Stimulated activated CD4-positive, alpha-beta T cell treated with anti-CD3 and anti-CD28 coated beads, Interleukin-15, amount 100 ng/mL, for 48 hours (primary cell): Measurements from ENCODE around the gene WIPF2.

ENCODE experiments used
- DNase-seq, 2 donors: peaks; one replicate each; pipeline ENCODE4 v3.0.0-alpha.2; 2020; ENCODE audit warnings: low read depth in 2 of 2

The WIPF2 gene

DNA sequence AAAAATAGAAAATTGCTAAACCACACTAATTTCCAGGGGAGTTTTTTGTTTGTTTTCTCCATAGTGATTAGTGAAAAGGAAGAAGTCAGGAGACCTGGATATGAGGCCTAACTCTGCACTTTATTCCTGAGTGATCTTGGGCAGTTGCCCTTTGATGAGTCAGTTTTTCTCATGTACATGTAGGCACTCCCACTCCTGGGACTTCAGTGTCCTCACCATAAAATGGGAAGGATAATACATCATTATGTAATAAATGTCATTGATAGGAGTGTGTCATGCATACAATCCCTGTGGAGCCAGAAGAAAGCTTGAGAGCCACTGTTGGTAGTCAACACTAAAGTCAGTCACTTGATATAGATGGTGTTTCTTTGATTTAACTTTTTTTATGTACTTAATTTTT is 32.5 kb downstream of the WIPF2 start:
- DNase-seq = no peak

DNA sequence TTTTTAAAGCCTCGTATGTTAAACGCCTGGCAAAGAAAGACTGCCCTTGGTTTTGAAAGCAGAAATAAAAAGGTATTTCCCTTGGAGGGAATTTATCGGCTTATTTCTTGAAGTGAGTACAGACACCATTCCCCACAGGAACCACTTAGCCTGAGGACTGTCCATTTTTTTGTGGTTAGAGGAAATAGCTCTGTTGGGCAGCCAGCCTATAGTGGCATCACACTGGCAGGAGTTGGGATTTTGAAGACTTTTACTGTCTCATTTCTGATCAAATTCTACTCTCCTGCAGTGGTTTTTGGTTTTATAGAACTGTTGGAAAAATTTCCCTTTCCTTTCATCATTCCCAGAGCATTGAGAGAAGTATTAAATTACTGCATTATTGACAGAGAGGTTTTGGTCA is 34.5 kb downstream of the WIPF2 start:
- DNase-seq = no peak

DNA sequence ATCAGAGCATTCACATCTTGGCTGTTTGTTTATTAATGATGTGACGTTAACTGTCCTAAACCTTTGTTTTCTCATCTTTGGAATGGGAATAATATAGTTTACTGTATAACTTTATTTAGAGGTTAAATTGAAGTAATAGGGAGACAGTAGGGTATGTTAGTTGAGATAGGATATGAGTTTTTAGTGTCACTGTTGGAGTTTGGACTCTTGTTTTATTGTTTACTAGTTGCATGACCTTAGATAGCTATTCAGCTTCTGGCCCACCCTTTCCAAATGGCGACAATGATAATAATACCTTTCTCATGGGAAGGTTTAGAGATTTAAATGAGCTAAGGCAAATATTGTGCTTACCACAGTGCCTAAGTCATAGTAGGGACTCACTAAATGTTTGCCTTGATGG is 40.4 kb downstream of the WIPF2 start:
- no peak for DNase-seq

DNA sequence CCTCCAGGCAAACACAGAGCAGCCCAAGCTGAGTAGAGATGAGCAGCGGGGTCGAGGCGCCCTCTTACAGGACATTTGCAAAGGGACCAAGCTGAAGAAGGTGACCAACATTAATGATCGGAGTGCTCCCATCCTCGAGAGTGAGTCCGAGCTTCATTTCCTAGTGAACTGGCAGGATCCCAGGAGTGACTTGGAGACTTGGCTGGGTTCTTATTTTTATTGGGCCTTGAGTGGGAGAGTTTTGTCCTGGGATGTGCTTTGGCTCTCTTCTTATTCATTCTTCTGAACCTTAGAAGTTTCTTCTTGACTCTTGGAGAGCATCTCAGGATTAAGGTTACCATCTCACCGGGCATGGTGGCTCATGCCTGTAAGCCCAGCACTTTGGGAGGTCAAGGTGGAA is 41.4 kb downstream of the WIPF2 start:
- DNase-seq = no peak

DNA sequence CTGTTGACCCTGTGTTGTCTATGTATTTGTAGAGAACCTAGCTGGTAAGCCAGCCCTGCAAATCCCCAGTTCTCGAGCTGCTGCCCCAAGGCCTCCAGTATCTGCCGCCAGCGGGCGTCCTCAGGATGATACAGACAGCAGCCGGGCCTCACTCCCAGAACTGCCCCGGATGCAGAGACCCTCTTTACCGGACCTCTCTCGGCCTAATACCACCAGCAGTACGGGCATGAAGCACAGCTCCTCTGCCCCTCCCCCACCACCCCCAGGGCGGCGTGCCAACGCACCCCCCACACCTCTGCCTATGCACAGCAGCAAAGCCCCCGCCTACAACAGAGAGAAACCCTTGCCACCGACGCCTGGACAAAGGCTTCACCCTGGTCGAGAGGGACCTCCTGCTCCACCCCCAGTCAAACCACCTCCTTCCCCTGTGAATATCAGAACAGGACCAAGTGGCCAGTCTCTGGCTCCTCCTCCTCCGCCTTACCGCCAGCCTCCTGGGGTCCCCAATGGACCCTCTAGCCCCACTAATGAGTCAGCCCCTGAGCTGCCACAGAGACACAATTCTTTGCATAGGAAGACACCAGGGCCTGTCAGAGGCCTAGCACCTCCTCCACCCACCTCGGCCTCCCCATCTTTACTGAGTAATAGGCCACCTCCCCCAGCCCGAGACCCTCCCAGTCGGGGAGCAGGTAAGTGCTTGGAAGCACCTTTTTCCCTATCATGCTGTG is 45.5 kb downstream of the WIPF2 start:
- DNase-seq = no peak

DNA sequence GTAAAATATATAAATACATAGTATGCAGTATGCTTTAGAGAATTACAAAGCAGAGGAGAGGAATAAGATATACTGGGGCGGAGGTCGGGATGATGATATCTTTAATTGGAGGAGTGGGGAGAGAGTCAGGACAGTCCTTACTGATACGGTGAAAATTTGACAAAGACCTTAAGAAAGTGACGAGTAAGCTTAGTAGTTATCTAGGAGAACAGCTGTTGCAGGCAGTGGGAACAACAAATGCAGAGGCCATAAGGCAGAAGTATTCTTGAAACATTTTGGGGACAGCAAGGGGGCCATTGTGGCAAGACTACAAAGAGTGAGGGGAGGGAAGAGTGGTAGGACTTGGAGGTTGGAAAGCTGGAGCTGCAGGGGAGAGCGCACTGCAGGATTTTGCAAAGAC is 46.2 kb downstream of the WIPF2 start:
- DNase-seq = no peak

DNA sequence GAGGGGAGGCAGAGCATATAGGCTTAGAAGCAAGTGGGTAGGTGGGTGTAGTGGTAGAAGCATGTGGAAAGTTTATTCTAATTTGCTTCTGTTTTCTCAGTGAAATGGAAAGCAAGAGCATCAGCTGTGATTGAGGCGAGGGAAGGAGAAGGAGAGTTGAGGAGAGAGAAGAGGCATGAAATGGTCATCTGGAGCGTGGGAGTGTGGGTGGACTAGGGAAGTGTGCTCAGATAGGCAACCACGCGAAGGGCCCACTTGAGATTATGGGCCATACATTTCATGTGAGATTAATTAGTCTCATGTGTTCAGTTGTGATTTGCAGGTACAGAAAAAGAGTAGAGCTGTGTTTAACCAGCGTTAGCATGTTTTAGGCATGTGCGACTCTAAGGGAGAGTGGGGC is 47.8 kb downstream of the WIPF2 start:
- DNase-seq = no peak

DNA sequence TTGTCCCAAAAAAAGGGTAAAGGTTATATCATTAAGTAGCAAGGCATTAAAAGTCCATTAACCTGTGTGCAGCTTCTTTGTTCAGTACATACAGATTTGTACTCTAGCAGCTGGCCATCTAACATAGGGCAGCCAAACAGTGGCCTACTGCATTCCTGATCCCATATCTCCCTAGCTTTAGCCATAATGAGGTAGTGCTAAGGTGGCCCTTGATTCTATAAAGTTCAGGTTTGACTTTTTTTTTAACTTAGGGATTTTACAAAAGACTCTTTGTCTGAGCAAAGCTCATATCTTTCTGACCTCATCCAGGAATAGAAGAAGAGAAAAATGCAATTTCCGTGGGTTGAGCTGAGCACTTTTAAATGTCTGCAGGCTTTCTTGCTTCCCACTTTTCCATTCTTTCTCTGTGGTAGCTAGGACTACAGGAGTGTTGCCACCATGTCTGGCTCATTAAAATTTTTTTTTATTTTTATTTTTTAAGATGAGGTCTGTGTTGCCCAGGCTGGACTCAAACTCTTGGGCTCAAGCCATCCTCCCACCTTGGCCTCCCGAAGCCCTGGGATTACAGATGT is 49.1 kb downstream of the WIPF2 start:
- no peak for DNase-seq

DNA sequence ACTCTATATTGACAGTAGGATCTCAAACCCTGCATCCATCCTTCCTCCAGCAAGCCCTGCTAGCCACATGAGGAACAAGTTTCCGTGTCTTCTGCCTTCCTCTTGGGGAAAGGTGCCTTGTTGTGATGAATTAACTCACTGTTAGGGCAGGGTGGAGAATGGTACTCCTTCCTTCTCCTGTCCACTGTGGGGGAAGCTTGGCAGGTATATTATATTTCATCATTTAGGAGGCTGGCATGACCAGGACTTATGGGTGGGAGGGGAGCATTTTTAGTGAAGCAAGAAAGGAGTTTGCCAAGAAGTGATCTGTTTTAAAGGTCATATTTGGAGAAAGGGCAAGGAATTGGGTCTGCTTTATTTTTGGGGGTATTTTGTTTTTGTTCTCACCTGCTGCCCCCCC is 59.3 kb downstream of the WIPF2 start:
- no peak for DNase-seq

DNA sequence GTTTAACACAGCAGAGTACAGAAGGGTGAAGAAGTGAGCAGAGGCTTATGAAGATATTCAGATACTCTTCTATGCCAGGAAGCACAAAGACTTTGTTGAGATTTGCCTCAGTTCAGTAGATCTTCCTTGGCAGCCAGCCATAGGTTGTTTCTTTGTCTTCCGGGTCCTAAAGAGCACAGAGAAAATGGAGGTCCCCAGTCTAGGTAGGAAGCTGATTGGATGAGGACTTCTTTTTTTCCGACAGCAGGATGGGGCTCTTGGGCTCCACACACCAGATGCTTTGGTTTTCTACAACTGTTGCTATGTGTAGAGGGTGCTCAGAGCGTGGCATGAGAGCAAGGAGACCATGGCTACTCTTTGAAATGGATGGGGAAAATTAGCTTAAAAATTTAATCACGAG is 60.3 kb downstream of the WIPF2 start:
- DNase-seq = no peak

DNA sequence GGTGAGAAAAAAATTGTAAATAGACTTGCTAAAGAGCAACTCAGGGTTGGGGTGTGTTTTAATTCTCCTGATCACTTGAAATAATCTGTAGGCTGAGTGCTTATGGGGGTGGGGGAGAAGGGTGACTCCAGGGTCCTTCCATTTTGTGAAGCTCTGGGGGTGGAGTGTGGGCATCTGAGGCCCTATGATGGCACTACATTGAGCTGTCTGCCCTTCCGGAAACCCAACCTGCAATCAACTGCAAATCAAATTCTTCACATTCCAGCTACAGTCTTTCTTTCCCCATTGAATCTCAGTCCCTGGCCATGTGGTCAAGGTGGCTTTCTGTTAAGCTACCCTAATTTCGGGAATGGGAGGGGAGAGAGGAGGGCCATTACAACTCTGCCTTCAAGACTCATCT is 62.6 kb downstream of the WIPF2 start:
- no peak for DNase-seq

DNA sequence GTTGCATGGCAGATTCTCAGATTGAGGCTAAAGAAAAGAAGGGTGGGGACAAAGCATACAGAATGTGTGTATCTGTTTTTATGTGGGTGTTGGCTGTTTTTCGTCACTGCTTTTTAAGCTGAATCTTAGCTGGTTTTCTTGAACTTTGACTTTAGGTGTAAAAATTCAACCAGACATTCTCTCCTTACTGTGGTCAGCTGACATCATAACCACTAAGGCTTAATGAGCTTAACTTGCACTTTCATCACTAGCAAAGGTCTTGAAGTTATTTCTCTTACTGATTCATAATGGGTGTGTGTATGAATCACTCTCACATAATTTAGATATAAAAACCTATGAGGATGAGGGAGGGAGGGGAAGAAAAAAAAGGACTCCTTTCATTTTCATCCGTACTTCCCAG is 64.6 kb downstream of the WIPF2 start:
- DNase-seq = no peak

DNA sequence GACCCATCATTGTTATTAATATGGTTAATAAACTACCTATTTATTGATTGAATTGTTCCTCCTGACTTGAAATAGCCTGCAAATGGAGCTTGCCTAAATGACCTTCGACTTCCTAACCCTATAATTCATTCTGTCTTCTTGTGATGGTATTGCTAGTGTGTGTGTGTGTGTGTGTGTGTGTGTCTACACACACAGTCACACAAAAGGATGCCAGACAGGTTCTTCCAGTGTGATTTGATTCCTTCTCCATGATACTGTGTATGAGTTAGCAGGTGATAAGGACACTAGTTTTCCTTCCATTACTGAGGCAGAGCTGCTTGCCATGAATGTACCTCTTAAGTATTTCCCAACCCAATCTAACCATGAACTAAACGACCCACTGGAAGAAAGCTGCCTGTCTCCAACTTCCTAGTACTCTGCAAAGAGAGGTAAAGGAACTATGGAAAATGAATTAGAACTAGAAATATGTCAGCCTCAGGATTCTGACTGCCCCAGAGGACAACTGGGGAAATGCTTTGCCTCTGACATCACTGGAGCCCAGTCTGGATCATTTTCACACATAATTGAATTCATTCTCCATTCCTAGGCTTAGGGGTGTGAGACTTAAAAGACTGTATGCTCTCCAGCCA is 65.1 kb downstream of the WIPF2 start:
- DNase-seq = no peak

DNA sequence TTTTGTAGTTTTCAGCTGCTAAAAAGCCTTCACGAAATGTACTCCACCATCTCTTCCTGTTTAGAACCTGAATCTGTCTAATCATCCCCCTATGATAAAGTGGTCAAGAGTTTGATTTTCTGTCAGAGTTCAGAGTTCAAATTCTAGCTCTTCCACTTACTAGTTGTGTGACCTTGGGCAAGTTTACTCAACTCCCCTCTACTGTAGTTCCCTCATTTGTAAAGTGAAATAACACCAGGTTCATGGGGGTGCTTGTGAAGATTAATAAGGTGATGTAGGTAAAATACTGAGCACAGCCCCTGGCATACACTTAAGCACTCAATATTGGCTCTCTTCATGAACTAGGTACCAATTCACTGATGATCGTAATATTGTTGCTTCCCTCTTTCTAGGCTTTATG is 67.4 kb downstream of the WIPF2 start:
- no peak for DNase-seq

DNA sequence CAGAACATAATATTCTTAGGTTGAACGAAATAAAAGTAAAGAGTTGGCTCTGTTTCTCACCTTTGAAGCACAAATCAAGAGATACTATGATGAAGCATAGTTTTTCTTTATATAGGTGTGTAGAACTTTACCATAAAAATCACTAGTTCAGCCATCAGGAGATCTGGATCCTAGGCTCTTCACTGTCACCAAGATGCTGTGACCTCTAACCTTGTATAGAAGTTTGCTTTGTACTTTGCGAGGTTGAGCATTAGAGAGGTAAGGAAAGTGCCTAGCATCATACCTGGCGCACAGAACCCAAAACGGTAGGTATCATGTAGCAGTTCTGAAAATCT is 68.0 kb downstream of the WIPF2 start:
- DNase-seq = no peak

DNA sequence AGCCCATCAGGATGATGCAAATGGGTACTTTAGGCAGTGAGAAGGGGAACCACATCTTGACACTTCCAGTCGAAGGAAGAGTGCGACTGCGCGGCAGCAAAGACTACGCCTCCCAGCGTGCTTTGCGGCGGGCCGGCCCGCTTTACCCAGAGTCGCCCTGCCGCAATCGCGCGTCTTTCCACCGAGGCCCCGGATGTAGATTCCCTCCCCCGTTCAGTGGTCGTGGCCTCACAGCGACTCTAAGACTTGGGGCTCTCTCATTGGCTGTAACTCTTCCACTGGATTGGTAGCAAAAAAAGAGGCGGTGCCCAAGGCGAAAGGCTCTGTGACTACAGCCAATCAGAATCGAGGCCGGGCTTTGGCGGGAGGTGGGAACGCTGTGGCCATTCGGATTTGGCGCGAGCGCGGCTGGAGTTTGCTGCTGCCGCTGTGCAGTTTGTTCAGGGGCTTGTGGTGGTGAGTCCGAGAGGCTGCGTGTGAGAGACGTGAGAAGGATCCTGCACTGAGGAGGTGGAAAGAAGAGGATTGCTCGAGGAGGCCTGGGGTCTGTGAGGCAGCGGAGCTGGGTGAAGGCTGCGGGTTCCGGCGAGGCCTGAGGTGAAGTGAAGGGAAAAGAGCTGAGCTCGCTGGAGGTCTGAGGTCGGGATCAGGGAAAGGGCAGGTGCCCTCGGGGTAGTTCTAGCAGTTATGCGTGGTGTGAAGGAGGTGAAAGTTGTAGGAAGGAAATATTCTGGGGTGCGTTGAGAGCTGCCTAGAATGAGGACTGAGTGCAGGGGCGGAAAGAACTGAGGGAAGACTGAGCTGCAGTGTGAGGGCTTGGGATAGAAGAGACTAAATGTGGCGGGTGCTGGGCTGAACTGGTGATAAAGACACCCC is 68.6 kb downstream of the WIPF2 start, which contains the start of gene CDC6:
CDC6 (plus strand) TSS at position 386 of the 876 bp plus-strand sequence. CDS start 1,542 bp downstream, outside the sequence.
- DNase-seq = peak; percentile 98 to 99

DNA sequence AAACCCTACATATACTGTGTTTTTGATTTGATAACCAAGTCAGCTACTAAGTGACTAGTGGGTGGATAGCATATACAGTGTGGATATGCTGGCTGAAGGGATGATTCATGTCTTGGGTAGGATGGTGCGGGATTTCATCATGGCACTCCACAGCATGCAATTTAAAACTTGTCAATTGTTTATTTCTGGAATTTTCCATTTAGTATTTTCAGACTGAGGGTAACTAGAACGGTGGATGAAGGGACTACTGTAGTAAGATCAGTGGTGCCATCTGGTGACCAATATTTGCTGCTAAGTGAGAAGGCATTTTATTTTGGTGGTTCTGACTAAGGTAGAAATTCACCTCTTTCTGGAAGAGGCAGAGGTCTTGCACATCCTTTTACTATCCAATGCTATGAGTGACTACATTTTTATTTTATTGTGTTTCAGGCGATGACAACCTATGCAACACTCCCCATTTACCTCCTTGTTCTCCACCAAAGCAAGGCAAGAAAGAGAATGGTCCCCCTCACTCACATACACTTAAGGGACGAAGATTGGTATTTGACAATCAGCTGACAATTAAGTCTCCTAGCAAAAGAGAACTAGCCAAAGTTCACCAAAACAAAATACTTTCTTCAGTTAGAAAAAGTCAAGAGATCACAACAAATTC is 71.7 kb downstream of the WIPF2 start:
- peak in 1 of 2 donors; percentile 31 for DNase-seq

DNA sequence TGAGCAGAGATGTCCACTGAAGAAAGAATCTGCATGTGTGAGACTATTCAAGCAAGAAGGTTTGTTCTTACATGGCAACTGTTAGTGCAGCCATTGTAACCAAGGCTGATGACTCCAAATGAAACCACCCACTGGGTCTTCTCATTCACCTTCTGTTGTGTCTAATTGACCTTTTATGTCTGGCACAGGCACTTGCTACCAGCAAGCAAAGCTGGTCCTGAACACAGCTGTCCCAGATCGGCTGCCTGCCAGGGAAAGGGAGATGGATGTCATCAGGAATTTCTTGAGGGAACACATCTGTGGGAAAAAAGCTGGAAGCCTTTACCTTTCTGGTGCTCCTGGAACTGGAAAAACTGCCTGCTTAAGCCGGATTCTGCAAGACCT is 72.2 kb downstream of the WIPF2 start:
- DNase-seq = no peak

DNA sequence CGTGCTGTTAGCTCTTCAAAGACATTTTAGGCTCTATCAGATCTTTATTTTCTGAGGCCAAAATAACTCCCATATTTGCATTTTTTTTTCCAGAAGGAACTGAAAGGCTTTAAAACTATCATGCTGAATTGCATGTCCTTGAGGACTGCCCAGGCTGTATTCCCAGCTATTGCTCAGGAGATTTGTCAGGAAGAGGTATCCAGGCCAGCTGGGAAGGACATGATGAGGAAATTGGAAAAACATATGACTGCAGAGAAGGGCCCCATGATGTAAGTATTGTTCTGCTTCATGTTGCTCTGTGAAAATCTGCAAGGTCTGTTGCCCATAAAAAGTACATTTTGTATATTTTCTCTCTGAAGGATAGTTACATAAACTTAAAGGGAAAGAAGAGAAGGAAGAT is 74.3 kb downstream of the WIPF2 start:
- DNase-seq = no peak

DNA sequence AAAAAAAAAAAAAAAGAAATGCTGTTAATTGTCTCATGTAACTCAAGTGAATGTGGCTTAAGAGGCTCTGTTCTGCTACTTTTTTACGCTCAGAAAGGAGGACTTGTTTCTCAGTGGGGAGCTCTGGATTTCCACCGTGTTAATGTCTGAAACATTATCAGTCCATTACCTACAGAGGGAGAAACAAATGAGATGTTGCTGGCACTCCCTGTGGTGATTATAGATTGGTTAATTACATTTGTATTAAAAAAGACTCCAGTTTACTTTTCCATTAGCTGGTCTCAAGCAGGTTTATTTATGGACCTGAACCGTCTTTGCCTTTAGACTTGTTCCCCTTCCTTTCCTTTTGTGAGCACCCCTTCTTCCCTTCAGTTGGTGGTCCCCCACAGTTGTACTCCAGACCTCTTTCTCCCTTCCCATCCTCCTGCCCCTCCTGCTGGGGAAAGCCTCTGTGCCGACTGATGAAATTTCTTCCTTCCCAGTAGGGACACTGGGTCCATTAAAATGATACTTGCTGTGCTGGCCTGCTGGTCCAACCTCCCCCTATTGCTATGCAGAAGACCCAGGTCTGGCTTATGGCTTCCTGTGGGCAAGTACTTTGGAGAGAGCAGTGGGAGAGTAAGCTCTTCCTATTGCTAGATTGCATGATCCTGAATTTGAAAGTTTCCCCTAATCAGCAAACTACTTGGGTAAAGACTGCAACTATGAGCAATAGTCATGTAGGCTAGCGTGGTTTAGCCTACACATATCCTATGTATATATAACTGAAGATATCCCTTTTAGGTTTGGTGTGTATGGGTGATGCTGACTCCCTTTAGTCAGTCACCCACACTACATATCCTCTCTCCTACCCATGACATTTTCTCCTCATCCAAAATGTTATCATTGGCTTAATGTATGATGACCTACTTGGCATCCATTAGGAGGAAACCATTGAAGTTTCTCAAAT is 76.7 kb downstream of the WIPF2 start:
- DNase-seq = no peak

DNA sequence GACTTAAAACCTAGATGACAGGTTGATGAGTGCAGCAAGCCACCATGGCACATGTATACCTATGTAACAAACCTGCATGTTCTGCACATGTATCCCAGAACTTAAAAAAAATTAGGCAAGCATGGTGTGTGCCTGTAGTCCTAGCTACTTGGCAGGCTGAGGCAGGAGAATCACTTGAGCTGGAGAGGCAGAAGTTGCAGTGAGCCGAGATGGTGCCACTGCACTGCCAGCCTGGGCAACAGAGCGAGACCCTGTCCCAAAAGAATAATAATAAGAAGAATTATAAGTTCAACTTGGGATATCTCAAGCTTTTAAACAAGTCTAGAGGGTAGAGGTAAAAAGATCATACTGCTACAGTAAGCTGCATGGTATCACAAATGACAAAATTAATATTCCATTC is 78.4 kb downstream of the WIPF2 start:
- DNase-seq = no peak
